ENCODE results near the gene MMP21.

Gene MMP21

DNA sequence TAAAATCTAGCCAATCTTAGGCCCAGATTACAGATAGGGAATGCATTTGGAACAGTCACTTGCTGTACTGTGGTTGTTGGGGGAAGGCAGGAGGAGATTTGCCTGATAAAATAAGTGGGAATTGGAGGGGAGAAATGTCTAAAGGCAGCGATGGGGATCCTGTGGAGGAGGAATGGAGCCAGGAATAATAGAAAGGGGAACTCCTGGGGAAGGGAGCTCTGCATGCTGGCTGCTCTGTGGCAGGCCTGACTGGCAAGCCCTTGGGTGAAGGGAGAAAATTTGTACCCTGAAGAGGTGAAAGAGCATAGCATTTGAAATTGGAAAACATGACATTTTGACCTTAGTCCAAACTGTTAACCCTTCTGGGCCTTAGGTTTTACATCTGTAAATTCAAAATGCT, 13.7 kb downstream of the MMP21 start:
- DNase-seq: no peak

DNA sequence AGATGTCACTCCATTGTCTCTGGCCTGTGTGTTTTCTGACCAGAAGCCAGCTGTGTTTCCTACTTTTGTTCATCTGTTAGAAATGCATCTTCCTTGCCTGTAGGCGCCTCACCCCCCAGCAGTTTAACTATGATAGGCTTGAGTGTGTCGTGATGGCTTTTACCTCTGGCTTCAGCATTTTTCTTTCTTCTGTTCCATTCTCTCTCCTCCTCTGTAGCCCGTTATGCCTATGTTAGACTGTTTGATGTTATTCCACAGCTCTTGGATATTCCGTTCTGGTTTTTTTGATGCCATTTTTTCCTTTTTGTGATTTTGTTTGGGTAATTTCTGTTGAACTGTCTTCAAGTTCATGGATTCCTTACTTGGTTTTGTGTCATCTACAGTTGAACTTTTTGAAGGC, 17.9 kb downstream of the MMP21 start:
- DNase-seq: no peak

DNA sequence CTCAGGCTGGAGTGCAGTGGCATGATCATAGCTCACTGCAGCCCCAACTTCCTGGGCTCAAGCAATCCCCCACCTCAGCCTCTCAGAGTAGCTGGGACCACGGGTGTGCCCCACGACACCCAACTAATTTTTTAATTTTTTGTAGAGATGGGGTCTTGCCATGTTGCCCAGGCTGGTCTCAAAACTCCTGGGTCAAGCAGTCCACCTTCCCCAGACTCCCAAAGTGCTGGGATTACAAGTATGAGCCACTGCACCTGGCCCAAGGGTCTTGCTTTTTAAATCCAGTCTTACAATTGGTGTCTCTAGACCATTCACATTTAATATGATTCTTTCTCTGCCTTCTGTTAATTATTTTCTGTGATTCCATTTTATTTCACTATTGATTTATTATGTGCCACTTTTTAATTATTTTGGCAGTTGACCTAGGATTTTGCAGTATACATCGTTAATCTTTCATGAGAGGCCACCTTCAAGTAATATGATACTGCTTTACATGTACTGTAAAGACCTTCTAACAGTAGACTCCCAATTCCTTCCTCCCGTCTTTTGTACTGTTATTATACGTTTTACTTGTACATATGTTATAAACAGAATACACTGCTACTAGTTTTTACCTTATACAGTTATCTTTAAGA, 18.7 kb downstream of the MMP21 start:
- DNase-seq: no peak

DNA sequence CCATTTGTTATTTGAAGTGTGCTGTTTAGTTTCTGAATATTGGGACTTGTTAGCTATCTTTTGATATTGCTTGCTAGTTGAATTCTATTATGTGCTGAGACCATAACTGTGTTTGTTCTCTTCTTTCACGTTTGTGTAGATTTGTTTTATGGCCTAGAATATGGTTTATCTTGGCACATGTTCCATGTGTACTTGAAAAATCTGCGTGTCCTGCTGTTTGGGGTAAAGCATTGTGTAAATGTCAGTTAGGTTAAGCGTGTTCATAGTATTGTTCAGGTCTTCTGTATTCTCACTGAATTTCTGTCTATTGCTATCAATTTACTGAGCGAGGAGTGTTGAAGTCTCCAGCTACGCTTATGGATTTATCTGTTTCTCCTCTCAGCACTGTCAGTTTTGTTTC, 19.4 kb downstream of the MMP21 start:
- no peak for DNase-seq

DNA sequence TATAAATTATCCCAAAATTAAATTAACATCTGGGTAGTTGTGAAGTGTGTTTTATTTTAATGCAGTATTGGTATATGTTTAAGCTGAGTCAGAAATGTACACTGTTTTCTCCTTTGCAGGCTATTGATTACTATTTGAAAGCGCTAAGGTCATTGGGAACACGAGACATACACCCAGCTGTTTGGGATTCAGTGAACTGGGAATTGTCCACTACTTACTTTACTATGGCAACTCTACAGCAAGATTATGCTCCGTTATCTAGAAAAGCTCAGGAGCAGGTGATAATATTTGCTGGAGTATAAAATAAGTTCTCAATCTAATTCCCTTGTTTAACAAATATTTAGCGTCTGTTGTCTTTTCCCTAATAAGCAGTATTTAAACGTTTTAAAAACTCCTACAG, 28.2 kb downstream of the MMP21 start:
- no peak for DNase-seq

DNA sequence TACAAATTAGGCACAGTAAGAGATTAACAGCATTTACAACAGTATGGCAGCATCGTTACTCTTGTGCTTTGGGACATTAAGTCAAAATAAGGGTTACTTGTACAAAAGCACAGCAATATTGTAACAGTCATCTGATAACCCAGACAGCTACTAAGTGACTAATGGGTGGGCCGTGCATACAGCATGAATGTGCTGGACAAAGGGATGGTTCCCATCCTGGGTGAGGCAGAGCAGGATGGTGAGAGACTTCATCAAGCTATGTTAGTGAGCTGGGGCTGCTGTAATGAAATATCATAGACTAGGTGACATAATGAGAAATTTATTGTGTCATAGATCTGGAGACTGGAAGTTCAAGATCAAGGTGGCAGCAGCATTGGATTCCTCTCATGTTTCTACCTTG, 30.7 kb downstream of the MMP21 start:
- no peak for DNase-seq

DNA sequence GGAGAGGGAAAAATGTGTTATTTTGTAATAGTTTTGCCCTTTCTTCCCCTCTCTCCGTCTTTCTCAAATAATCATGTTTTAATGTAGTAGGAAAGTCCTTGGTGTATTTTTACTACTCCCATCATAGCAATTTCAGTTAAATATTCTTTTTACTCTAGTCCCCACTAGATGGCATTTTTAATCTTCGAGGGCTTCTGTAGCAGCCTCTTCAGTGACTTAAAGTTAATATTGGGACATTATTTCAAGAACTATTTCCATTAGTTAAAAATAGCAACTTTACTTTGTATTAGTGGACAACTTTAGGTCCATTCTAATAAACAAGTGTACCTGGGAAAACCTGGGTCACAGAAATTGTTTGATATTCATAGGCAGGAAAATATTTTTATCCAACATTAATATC, 33.2 kb downstream of the MMP21 start:
- no peak for DNase-seq

DNA sequence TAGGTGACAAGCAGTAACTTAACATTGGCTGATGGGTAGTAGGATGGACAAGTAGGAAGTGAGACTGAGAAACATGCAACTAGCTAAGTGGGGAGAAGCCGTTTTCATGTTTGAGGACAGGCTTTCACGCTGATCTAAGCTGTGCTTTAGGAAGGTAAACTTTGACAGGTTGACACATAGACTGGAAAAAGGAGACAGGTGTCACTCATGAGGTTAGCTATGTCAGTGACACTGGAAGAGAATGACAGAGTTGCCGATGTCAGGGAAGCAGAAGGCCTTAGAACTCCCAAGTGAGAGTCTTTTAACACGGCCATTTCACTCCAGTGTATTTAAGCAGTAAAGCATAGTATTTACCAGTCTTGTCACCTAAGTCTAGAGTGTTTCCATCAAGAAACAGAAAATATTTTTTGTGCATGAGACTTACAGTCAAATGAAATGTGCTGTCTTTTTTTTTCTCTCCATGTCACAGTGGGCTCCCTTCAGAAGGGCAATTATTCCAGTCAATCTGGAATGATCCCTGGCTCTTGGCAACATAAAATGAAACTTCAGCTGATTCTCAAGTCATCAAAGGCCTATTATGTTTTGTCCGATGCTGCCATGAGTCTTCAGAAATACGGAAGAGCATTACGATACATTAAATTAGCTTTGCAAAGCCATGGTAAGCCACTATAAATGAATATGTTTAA, 35.5 kb downstream of the MMP21 start:
- DNase-seq: no peak

DNA sequence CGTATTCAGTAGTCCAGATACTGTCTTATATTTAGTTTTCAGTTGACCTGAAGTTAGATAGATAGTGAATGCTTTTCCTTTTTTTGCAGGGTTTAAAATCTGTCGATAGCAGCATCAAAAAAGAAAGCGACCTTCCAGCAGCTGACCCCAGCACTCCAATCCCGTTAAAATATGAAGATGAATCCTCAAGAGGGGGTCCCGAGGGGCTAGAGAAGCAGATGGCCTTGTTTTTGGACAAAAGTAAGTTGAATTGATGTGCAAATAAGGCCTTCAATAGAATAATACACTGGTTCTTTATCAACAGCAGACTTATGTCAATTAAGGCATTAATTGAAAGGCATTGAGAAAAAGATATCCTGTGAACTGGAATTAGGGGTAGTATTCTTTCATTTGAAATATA, 37.4 kb downstream of the MMP21 start:
- DNase-seq: no peak

DNA sequence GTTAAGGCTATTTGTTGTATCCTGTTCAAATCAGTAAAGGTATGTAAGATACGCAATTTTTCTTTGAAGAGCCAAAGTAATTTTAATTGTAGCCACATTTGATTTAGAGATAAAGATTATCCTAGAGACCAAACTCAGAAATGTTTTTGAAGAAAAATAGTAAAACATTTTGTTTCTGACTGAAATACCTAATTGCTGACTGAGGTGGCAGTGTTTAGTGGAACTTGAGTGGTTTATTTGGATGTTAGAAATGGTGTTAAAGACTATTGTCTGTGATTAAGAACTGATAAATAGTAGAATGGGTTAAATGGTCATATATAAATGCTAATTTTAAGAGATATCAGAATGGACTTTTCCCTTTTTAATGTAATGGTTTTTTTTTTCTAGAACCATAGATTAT, 40.8 kb downstream of the MMP21 start:
- DNase-seq: no peak

DNA sequence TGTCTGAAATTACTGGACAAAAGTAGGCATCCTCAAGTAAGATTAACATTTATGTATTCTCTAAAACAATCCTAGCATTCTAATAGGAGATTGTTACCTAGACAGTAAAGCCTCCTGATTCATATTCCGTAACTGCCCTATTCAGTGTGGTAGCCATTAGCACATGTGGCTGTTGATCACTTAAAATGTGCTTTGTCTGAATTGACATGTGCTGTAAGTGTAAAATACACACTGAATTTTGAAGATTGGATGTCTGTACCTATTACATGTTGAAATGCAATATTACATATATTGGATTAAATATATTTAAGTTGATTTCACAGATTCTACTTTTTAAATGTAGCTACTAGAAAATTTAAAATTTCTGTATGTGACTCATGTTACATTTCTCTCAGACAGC, 41.5 kb downstream of the MMP21 start:
- no peak for DNase-seq

DNA sequence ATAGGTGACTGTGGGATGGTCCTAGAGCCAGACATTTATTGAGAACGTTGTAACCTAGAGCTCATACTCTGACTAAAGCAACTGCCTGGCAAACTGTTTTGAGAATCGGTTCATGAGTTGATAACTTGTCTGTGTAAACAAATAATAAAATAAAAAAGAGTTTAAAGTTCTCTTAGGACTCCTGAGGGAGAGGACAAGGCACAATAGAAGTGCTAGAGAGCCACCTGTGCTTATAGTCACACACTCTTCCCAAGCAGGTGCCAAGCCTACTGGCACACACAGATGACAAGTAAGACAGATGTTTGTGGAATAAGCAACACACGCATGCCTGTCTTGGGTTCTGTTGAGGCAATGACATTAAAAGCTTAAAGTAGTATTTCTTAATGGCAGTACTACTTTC, 48.2 kb downstream of the MMP21 start:
- DNase-seq: no peak

DNA sequence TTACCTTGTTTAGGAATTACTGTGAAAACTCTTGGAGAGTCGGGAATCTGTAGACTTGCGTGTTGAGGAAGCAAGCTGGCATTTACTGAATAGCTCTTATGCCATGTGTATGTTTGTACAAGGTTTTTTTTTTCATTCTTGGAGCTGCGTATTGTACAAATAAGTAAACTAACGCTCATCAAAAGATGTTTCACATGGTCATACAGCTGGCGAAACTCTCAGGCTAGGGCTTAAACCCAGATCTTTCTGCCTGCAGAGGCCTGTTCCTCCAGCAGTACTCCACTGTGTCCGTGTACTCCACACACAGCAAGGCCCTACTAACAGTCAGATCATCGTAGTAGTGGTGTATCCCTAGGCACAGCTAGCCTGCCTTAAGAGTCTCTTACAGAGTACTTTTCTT, 48.7 kb downstream of the MMP21 start:
- DNase-seq: no peak

DNA sequence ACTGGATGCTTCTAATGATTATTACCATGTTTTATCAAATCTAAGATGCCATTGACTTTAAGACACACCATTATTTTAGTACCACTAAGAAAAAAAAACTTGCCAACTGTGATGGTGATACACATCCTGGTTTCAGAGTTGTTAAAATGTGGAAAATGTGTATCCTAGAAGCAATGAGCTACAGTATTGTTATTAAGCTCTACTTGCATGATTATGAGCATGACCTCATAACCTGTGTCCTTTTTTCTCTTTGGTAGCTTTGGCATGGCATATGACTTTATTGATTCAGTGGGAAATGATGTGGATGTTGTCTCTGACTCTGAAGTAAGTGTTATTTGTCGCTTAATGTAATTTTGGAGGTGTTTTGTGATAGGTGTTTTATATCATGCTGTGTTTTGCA, 52.8 kb downstream of the MMP21 start:
- no peak for DNase-seq

DNA sequence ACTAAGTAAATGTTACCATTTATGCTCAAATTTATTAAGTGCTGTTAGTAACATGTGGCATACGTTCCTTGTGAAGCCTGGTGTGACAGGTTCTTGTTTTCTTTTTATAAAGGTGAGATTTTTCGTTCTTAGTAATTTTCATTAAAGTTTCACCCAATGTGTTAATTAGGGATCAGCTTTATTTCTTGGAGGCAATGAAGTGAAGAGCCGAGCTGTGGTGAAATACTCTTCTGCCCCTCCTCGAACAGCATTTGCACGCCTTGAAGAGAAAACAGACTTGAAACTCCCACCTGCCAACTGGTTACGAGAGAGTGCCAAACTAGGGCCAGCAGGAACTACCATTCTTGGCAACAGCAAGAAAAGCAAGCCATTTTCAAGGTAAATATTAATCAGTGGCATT, 54.6 kb downstream of the MMP21 start:
- DNase-seq: no peak

DNA sequence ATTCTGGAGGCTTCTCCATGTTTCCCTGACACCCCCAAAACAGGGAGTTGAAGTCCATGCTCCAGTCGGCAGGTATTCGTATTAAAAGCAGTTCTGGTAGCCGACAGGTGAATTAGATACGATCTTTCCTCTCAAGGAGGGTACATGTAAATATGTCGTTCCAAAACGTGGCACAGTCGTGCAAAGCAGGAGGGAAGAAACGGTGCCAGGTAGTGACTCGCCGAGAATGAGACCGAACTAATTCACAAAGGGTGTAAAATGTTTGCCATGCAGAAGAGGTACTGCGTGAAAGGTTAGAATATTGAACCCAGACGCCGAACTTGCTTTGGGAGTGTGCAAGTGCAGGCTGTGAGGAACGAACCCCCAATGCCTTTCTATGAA, 55.6 kb downstream of the MMP21 start:
- DNase-seq: no peak

DNA sequence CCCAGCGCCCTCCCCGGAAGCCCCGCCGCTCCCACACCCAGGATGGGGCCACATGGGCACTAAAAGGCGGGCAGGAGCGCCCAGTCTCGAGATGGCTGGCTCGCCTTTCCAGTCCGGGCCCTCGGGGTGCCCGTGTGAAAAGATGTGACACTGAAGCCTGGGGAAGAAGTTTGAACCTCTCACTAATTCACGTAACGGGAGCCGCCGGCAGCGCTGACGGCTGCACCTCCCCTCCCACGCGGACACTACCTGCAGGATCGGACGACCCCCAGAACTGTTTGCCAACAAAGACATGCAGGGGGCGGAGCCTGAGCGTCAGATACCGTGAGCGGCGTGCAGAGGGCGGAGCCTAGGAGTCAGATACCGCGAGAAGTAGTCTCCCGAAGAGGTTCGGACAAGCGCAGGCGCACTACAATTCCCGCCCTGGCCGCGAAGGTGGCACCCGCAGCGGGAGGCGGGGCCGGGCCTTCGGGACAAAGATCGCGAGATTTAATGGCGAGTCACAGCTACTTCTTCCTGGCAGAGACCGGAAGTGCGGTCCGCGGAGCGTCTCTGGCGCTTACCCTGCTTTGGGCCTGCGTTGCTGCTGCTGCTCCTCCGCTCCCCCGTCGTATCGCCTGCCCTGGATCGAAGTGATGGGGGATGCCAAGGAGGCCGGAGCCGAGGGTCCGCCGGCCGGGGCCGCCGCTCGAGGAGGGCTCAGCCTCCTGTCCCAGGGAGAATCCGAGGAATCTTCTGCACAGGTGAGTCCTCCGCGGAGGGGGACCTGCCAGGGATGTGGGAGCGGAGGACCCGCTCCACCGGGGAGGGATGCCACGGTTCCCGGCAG, 56.2 kb downstream of the MMP21 start, which contains the start of gene EDRF1:
EDRF1 (plus strand) TSS at position 537 of the 829 bp plus-strand sequence; CDS start at position 636, 99 bp downstream.
- peak; percentile 84 to 97 for DNase-seq

All from NCI-H446 (cell line).